Natural killer cell (primary cell): Measurements from ENCODE around the gene CAV2. TPM values are rescaled to one million over a fixed set of nuclear protein-coding genes. Genes with fewer than 3 reads are reported as not detected.

Experiments used
- ATAC-seq, 3 donors: fragments of 150-1000 bp in 2 of 3; fragments of 200-7000 bp in 1 of 3; cut with Tn5 transposase; 1 replicate in 1 of 3; 2 replicates in 2 of 3; pipeline ENCODE4 v1.10.0; 2021; ENCODE audit warnings: mild to moderate bottlenecking in 2 of 3, moderate library complexity in 2 of 3
- DNase-seq, 2 donors: peaks; one replicate each; pipeline versions ENCODE4 v3.0.0 to v3.0.0-alpha.2; 2013 to 2021; ENCODE audit warnings: mixed read lengths in 1 of 2
- H3K27ac ChIP-seq: one replicate; pipeline ENCODE4 v1.5.1; 2013; ENCODE audit warnings: mild to moderate bottlenecking, low read length
- H3K27me3 ChIP-seq: one replicate; pipeline ENCODE4 v1.6.1; 2013; ENCODE audit warnings: low read length; ENCODE audit not compliant: control insufficient read depth, insufficient read depth
- H3K36me3 ChIP-seq: one replicate; pipeline ENCODE4 v1.6.1; 2013; ENCODE audit warnings: low read length; ENCODE audit not compliant: control insufficient read depth, insufficient read depth
- H3K4me1 ChIP-seq: one replicate; pipeline ENCODE4 v1.6.1; 2013; ENCODE audit warnings: low read length; ENCODE audit not compliant: control insufficient read depth, insufficient read depth
- H3K4me3 ChIP-seq: one replicate; pipeline ENCODE4 v1.5.1; 2013; ENCODE audit warnings: low read length
- H3K9me3 ChIP-seq: one replicate; pipeline ENCODE4 v1.6.1; 2013; ENCODE audit warnings: low read length; ENCODE audit not compliant: control insufficient read depth, insufficient read depth
- H3K27ac Mint-ChIP-seq, 2 donors: one replicate each; pipeline ENCODE4 v1.8.0; 2022; ENCODE audit warnings: mild to moderate bottlenecking in 2 of 2, mixed read lengths in 2 of 2, moderate library complexity in 1 of 2
- H3K27me3 Mint-ChIP-seq, 2 donors: one replicate each; pipeline ENCODE4 v1.8.0; 2022; ENCODE audit warnings: low read depth in 2 of 2, mixed read lengths in 2 of 2
- H3K36me3 Mint-ChIP-seq: one replicate; pipeline ENCODE4 v1.8.0; 2022; ENCODE audit warnings: mixed read lengths
- H3K4me1 Mint-ChIP-seq, 2 donors: one replicate each; pipeline ENCODE4 v1.8.0; 2022; ENCODE audit warnings: mixed read lengths in 2 of 2
- H3K4me3 Mint-ChIP-seq: one replicate; pipeline ENCODE4 v1.8.0; 2022; ENCODE audit warnings: mild to moderate bottlenecking, moderate library complexity, mixed read lengths
- H3K9me3 Mint-ChIP-seq, 2 donors: one replicate each; pipeline ENCODE4 v1.8.0; 2022; ENCODE audit warnings: mixed read lengths in 2 of 2
- CTCF ChIP-seq: fragments of 200-600 bp; IDR thresholded peaks from one replicate; pipeline ENCODE4 v1.8.0; 2022; ENCODE audit warnings: antibody characterized with exemption
- WGBS: methylation state at CpG from one replicate; pipeline ENCODE4 v1.1.7; 2013; ENCODE audit warnings: missing lambda C conversion rate; ENCODE audit not compliant: insufficient coverage; 5-methylcytosine and 5-hydroxymethylcytosine counted together
- intact Hi-C: fragments of 100-400 bp; cut with micrococcal nuclease; formaldehyde crosslinking; loops from one replicate; pipeline ENCODE4 v1.14.2; 2022
- total RNA-seq, 4 donors: library from RNA; stranded (reverse); fragments of 120-200 nt in 1 of 4; gene quantifications; one replicate each; pipeline versions ENCODE4 v1.2.3 to v1.2.4, GENCODE V29; 2013 to 2022

The CAV2 gene
- total RNA-seq, 3 donors from 2014 or later (not counting 1 experiment from before 2014, with no cell fraction given) = 1.9 TPM; not detected in 2

- Mint-ChIP-seq H3K36me3 (no peaks in the 10 kb centered on the region), H3K4me1 (peaks cover 9 to 17% of the 10 kb centered on the region in 2 donors), H3K9me3 (no peaks in the 10 kb centered on the region), H3K27ac (no peak overlapping the region), H3K4me3 (no peak overlapping the region), H3K27me3 (peaks cover 21 to 29% of the 10 kb centered on the region in 2 donors)
- Histone ChIP-seq H3K9me3 (no peaks in the 10 kb centered on the region), H3K4me3 (no peak overlapping the region), H3K36me3 (no peaks in the 10 kb centered on the region), H3K27ac (no peak overlapping the region), H3K27me3 (no peaks in the 10 kb centered on the region), H3K4me1 (peaks cover 9% of the 10 kb centered on the region)
- ATAC-seq (no peak), DNase-seq (no peak)
- TF ChIP-seq CTCF = no peak
- intact Hi-C loops = no loop called here
These were observed 16.8 kb downstream of the CAV2 start for GRCh38 chr7:116516324-116516723.

GRCh38 chr7:116517626-116518025 is 18.1 kb downstream of the CAV2 start:
- peaks cover 2% of the 10 kb centered on the region for H3K4me1 ChIP-seq
- WGBS = 85% methylated on average over 1 of the region's 1 CpG
- H3K36me3 Mint-ChIP-seq = no peaks in the 10 kb centered on the region

GRCh38 chr7:116518961-116519360 is 19.4 kb downstream of the CAV2 start:
- Histone ChIP-seq H3K4me3 (no peak overlapping the region), H3K27ac (no peak overlapping the region), H3K36me3 (no peaks in the 10 kb centered on the region), H3K4me1 (no peaks in the 10 kb centered on the region), H3K9me3 (no peaks in the 10 kb centered on the region), H3K27me3 (peaks cover 9% of the 10 kb centered on the region)
- ATAC-seq (no peak), DNase-seq (no peak)
- TF ChIP-seq CTCF = no peak
- no peaks in the 10 kb centered on the region for H3K36me3 Mint-ChIP-seq
- H3K9me3 Mint-ChIP-seq = no peaks in the 10 kb centered on the region
- H3K4me3 Mint-ChIP-seq = no peak overlapping the region
- no peak overlapping the region for H3K27ac Mint-ChIP-seq
- H3K4me1 Mint-ChIP-seq = no peaks in the 10 kb centered on the region
- intact Hi-C loops = no loop called here
- peaks cover 33 to 49% of the 10 kb centered on the region in 2 donors for H3K27me3 Mint-ChIP-seq

More at GRCh38 chr7:116517626-116518025, 18.1 kb downstream of the CAV2 start:
- TF ChIP-seq CTCF = no peak
- Mint-ChIP-seq H3K9me3 (no peaks in the 10 kb centered on the region), H3K27ac (no peak overlapping the region), H3K27me3 (peaks cover 27 to 36% of the 10 kb centered on the region in 2 donors), H3K4me3 (no peak overlapping the region), H3K4me1 (peaks cover 0 to 4% of the 10 kb centered on the region in 2 donors)
- ATAC-seq = no peak
- Histone ChIP-seq H3K9me3 (no peaks in the 10 kb centered on the region), H3K27me3 (peaks cover 5% of the 10 kb centered on the region), H3K27ac (no peak overlapping the region), H3K36me3 (no peaks in the 10 kb centered on the region), H3K4me3 (no peak overlapping the region)
- DNase-seq = no peak
- intact Hi-C loops = no loop called here

GRCh38 chr7:116521046-116521664 is 21.6 kb downstream of the CAV2 start:
- Histone ChIP-seq H3K4me1 (peaks cover 17% of the 10 kb centered on the region), H3K27me3 (peaks cover 28% of the 10 kb centered on the region)
- intact Hi-C loops = no loop called here

More at GRCh38 chr7:116521046-116521664, 21.6 kb downstream of the CAV2 start:
- no peak overlapping the region for H3K27ac Mint-ChIP-seq
- TF ChIP-seq CTCF = no peak
- no peak overlapping the region for H3K4me3 ChIP-seq
- no peak for ATAC-seq
- no peaks in the 10 kb centered on the region for H3K36me3 ChIP-seq
- no peaks in the 10 kb centered on the region for H3K9me3 ChIP-seq
- WGBS = 95% methylated on average over 4 of the region's 6 CpGs
- peaks cover 14 to 17% of the 10 kb centered on the region in 2 donors for H3K4me1 Mint-ChIP-seq
- no peak overlapping the region for H3K4me3 Mint-ChIP-seq
- H3K27me3 Mint-ChIP-seq = peaks cover 42 to 51% of the 10 kb centered on the region in 2 donors
- H3K36me3 Mint-ChIP-seq = no peaks in the 10 kb centered on the region
- no peaks in the 10 kb centered on the region for H3K9me3 Mint-ChIP-seq
- H3K27ac ChIP-seq = no peak overlapping the region
- DNase-seq = no peak
